ENCODE measurements around the gene TTC1.
"Not testable (repeated sequence)": the region's sequence is repeated elsewhere in the genome, so short reads cannot be mapped to it uniquely, and the experiment has no call there.

The TTC1 gene, protein sequence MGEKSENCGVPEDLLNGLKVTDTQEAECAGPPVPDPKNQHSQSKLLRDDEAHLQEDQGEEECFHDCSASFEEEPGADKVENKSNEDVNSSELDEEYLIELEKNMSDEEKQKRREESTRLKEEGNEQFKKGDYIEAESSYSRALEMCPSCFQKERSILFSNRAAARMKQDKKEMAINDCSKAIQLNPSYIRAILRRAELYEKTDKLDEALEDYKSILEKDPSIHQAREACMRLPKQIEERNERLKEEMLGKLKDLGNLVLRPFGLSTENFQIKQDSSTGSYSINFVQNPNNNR

DNA sequence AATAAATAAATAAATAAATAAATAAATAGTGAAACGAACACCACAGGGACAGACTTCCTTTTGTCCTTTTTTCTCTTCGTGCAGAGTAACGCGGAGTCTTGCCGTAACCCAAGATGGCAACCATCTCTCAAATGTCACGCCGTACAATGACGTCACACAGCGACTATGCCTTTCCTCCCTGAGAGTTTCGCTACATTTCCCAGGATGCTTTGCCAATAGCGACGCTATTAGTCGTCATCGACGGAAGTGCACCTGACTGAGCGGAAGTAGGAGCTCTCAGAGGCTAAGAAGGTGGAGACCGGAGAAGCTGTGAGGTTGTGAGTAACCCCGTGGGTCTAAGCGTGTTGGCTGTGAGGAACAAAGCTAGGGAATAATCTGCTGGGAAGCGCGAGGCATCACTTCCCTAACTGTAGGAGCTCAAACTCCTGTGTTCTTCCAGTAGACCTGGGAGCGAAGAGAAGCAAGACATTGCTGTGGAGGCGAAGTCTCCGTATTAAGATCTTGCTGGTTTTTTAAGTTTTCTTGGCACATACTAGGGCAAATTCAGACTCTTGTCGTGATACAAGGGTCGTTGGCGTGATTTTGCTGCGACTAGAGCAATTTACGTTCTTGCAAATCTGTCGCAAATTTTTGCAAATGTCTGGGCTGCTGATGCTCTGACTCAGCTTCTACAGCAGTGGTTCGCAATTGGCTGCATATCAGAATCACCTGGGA is at the start of gene TTC1:
TSS of gene TTC1 (plus strand) at position 263 of the 714 bp plus-strand sequence. CDS start 1,390 bp downstream, outside the sequence.
- peak; percentile 97 for DNase-seq (ENCODE audit: low spot score)

DNA sequence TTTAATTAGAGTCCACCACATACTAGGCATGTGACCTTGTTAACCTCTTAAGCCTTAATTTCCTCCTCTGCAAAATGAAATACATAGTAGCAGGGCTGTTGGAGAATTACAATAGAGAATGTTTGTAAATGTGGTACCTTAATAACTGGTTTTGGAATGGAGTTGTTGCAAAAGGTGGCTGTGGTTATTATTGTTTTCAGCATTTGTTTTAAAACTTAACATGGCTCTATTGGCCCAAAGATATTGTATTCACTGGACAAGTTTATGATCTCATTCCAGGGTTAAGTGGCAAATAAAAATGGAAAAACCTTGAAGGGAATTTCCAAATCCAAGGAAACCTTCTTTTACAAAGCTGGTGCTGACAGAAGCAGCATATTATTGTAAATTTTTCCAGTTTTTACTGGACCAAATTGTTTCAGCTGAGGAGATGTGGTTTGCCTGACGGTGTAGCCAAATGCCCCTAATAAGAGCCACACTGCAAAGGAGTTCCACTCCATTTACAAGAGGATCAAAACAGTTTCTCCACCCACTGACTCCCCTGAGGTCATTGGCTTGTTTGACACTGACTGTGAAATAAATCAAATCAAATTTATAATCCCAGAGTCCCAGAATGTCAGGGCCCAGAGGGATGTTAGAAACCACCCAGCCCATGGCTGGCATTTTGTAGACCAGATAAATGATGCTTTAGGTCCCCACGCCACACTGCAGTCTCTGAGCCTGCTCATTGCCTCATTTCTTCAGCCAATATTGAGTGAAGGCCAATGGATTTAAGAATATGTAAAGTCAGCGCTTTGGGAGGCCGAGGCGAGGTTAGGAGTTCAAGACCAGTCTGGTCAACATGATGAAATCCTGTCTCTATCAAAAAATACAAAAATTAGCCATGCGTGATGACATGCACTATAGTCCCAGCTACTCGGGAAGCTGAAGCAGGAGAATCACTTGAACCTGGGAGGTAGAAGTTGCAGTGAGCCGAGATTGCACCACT is 47.5 kb upstream of the TTC1 start:
- no peak for DNase-seq (ENCODE audit: low spot score)

DNA sequence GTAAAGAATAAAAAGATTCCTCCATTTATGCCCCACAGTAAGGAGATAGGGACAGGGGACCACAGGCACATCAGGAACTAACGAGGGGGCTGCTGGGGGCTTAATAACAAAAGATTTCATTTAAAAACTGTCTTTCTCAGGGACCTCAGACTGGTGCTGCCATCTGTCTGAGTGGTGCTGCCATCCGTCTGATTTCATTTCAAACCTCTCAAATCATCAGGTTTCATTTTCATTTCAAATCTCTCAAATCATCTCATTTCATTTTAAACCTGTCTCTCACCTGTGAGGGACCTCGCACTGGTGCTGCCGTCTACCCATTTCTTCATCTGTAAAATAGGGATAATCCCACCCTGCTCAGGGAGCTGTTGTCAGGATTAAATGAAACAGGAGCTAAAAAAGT is 46.7 kb upstream of the TTC1 start:
- no peak for DNase-seq (ENCODE audit: low spot score)

DNA sequence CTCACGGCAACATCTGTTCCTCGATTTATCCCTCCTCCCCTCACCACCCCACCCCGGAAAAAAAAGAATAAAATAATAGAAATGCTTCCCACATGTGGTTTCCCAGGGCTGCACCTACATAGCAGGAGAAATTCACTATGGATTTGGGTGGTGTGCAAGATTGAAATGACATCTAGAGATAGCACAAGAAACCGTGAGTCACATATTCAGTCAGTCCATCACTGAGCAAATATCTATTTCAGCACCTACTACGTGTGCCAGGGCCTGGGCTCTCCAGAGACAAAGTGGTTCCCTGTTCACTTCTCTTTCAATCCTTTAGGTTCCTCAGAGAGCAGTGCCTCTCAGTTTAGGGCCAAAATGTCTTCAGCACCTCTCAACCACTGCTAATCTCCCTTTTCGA is 45.0 kb upstream of the TTC1 start:
- no peak for DNase-seq (ENCODE audit: low spot score)

DNA sequence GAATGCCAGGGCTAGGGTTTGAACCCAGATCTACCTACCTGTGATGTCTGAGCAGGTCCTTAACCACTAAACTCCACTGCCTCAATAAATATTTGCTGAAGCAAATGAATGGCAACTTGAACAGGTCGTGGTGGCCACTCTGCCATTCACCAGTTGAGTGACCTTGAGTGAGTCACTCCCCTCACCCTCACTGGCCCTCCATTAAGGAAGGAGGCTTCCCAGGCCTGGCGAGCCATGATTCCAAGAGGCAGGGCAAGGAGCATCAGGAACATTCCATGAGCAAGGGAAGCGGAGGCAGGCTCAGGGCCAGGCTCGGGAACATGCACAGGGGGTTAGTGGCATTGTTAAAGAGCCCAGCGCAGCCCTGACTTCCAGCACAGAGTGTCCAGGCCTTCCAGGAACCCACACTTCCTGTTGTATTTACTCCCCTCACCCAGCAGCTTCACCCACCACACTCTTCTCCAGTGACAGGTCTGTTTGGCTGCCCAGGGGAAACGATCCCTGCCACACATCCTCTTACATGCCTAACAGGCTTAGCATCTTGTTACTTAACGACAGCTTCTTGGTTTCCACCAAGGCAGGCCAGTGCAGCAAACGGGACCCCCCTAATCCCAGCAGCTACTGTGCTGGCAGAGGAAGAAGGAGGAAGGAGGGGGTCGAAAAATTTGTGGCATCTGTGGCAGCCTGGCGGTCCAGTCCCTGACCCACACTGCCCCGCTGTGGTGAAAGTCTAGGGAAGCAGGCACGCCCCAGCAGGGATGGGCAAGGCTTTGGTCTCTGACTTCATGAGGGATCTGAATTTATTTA is 43.7 kb upstream of the TTC1 start:
- peak; percentile 17 for DNase-seq (ENCODE audit: low spot score)

DNA sequence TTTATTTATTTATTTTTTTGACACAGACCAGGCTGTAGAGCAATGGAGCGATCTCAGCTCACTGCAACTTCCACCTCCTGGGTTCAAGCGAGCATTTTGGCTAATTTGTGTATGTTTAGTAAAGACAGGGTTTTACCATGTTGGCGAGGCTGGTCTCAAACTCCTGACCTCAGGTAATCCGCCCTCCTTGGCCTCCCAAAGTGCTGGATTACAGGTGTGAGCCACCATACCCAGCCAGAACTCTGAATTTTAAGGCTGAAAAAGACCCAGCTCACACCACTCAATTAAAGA is 43.2 kb upstream of the TTC1 start:
- DNase-seq (ENCODE audit: low spot score): not testable (repeated sequence)

DNA sequence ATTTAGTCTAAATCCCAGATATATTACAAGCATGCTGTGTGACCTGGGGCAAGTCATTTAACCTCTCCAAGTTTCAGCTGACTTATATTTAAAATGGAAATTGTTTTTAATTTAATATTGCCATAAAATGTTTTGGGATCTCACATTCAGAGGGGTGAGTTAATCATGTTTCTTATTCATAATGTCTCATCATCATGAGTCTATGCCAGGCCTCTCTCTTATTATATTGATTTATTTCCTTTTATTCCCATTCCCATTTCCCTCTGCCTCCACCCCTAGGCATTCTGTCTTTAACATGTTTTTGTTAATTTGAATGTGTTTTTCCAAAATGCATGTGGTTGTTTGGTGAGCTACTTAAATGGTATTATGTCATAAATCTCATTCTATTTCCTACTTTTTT is 39.0 kb upstream of the TTC1 start:
- DNase-seq (ENCODE audit: low spot score): no peak

DNA sequence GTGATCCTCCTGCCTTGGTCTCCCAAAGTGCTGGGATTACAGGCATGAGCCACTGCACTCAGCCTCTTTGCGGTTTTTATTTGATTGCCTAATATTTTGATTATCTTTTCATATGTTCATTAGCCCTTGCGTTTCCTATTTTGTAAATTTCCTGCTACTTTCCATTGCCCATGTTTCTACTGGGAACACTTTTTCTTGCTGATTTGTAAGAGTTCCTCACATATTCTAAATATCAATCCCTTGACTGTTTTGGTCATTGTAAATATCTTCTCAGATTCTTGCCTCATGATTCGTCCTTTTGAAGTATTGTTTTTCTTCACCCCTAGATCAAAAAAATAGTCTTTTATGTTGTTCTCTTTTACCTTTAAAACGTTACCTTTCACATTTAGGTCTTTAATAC is 37.9 kb upstream of the TTC1 start:
- DNase-seq (ENCODE audit: low spot score): no peak

DNA sequence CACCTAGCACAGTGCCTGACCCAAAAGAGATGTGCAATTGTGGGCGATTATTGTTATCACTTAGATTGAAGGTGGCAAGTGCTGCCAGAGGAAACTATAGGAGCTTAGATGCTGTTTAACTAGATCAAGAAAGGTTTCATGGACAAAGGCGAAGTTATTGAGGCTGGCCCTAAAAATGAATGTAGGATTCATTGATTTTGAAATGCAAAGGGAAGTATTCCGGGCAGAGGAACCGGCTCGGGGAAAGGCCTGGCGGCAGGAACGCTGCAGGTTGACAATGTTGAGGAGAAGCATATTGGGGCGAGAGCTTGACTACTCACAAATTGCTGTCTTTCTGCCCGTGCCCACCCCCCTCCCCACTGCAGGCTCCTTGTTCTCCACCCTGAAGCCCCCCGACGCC is 37.4 kb upstream of the TTC1 start:
- no peak for DNase-seq (ENCODE audit: low spot score)

DNA sequence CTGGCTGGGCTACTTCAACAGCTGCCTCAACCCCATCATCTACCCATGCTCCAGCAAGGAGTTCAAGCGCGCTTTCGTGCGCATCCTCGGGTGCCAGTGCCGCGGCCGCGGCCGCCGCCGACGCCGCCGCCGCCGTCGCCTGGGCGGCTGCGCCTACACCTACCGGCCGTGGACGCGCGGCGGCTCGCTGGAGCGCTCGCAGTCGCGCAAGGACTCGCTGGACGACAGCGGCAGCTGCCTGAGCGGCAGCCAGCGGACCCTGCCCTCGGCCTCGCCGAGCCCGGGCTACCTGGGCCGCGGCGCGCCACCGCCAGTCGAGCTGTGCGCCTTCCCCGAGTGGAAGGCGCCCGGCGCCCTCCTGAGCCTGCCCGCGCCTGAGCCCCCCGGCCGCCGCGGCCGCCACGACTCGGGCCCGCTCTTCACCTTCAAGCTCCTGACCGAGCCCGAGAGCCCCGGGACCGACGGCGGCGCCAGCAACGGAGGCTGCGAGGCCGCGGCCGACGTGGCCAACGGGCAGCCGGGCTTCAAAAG is 36.9 kb upstream of the TTC1 start:
- DNase-seq (ENCODE audit: low spot score): no peak

DNA sequence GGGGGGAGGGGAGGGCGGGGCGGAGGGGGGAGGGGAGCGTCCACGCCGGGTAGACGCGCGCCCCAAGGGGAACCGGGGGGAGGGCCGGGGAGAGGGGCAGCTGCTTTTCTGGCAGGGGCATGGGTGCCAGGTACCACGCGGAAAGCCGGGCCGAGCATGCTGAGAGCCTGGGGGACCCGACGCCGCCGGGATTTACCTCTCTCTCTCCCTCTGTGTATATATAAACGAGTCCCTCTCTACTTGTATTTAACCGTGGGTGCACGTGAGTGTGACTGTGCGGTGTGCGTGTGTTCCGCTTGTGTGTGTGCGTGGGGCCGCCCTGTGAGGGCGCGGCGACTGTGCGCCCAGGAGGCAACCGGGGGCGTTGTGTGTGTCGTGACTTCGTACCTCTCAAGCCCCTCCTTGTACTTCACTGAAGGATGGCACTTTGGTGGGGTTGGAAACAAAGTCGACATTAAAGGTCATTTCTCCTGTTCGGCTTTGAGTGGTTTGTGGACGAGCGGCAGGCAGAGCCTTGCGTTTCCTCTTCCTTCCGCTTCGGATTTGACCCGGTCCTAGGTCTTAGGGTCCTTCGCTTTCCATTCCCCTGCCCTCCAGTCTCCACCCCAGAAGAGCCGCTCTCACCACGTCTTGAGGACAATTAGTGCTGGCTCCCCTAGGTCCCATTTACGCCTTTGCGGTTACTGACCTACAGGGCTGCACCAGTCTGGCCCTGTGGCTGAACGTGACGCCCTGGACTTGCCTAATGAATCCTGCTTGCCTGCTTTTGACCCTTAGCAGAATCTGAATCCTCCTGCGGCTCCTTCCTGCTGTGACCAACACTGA is 36.2 kb upstream of the TTC1 start:
- DNase-seq (ENCODE audit: low spot score): no peak

DNA sequence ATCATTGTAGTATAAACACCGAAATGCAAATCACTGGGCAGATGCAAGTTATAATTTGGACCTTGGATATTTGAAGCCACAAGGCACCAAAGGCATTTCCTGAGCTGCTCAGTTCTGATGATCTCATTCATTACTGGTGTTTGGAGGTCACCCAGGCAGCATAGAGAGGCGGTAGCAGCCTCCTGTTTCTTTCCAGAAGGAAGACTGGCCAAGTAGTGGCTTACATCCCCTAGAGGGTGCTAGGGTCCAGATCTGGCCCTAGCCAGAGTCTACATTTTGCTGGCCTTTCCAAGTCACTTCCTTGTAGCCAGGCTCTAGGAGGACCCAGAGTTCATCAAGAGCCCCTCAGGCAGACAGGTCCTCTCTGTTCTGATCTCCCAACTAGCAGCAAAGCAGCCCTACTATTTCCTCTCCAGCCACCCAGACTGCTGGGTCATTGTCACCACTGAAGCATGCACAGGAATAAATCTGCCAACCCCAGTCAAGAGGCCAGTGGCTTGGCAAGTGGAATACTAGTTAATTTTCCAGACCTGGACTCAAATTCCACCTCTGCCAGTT is 33.4 kb upstream of the TTC1 start:
- no peak for DNase-seq (ENCODE audit: low spot score)

DNA sequence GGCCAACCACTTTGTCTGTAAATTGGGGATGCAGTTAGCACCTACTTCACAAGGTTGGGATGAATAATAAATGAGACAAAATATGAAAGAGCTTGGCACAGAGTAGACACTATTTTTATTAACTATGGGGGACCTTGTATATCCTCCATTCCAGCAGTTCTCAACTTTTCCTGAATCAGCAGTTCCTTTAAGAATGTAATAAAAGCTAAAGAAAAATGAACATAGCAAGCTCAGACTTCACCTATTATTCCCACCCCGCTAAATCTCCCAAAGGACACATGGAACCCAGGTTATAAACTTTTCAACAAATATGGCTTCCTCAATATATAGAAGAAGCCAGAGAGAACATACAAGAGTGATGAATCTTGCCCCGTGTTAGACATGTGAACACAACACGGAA is 32.0 kb upstream of the TTC1 start:
- DNase-seq (ENCODE audit: low spot score): no peak

DNA sequence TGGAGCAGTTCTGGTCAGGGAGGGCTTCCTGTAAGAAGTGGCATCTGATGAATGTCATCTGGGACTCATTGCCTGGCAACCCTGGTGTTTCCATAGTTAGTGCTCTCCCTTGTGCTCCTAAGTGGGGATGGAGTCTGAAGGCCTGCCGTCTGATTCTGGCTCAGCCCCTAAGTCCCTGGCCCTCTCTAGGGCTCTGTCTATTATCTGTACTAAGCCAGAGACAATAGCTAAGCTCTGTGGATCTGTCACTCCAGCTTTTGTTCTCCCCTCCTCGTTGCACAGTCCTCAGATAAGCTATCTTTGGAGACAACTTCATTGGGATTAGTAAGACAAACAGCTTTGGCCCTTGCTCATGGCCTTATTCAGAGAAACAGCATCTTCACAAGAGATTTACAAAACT is 30.6 kb upstream of the TTC1 start:
- DNase-seq (ENCODE audit: low spot score): no peak

DNA sequence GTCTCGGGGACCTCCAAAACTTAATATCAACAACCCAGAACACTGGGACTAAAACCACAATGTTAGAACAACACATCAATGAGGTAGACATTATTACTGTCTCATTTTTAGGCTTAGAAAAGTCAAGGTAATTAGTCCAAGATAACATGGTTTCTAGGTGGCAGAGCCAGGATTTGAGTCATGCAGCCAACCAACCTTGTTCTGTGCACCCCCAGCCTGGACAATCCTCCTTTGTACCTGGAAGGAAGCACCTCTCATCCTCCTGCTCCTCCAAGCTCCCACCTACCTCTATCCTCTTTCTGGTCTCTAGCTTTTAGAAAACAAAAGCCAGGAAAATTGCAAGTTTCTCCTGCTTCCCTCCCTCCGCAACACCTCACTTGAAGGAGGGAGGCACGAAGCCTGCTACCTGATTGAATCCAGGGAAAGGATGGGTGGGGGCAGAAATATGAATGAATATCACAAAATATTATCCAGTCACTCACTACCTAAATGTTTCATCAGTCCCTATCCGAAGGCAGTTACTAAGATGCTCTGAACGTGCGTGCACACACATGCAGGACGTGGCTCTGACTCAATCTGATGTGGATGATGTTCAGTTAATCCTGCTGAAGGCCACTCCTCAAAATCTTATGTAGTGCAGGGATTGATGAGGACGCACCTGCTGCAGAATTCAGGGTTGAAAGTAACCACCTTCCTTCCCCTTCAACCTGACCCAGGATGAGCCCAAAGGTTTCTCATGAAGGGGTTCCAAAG is 26.3 kb upstream of the TTC1 start:
- no peak for DNase-seq (ENCODE audit: low spot score)

DNA sequence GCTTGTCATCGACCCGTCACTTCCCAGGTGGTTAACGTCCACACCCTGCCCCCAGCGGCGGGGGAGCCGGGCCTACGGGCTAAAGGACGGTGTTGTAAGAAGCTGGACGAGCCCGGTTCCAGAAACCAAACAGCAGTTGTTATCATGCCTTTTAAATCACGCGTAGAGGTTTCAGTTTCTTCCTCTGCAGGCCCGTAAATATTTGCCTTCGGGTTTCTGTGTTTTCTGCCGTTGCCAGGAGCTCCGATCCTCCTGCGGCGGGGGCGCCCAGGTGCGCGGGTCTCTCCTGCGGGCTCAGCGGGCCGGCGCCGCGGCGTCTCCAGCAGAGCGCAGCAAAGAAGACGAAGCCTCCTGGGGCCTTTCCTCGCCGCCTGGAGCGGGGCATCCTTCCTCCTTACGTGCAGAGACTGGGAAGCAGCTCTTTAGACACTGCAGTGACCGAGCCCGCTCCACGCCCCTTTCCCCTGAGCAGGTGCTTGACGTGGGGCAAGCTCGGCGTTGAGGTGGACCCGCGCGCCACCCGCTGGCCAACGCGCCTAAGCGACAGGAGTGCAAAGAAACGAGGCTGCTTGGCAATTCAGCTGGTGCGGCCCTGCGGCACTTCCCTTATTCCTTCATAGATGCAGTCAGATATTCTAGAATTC is 21.8 kb upstream of the TTC1 start:
- DNase-seq (ENCODE audit: low spot score): peak; percentile 67

DNA sequence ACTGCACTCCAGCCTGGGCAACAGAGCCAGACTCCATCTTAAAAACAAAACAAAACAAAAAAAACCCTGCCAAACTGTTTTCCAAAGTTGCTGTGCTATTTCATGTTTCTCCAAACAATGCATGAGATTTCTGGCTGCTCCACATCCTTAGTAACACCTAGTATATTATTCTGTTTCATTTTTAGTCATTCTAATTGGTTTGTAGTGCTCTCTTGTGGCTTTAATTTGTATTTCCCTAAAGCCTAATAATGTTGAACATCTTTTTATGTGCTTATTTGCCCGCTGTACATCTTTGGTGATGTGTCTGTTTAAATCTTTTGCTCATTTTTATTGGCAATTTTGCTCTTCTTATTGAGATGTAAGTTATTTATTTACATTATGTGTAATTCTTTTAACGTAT is 18.4 kb upstream of the TTC1 start:
- no peak for DNase-seq (ENCODE audit: low spot score)

DNA sequence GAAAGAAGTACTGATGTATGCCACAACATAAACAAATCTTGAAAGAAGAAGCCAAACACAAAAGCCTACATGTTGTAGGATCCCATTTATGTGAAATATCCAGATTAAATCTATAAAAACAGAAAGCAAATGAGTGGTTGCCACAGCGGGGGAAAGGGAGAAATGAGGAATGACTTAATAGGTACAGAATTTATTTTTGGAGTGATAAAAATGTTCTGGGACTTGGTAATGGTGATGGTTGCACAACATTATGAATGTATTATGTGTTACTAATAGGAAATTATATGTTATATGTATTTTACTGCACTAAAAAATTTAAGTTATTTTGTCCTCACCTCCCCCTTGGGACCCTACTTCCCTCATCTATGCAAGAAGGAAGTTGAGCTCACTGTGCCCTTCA is 16.4 kb upstream of the TTC1 start:
- DNase-seq (ENCODE audit: low spot score): no peak

DNA sequence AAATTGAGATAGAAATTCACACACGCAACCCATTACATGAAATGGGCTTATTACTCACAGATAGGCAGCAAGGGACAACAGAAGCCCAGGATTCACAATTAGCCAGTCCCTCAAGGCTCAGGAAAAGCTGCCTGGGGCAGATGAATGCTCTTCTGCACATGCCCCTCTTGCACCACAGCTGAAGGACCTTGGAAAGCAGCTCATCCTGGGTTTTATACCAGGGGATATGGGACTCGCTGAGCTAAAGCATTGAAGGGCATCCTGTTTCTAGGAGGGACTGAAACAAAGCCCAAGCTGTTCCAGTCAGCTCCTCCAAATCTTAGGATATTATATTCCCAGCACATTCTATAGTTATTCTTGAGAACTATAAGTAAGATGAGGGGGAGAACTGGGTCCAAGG is 15.7 kb upstream of the TTC1 start:
- no peak for DNase-seq (ENCODE audit: low spot score)
